Measurements from ENCODE around the gene PAK4.

GRCh38 chr19:39174558-39175544 is 49.3 kb downstream of the PAK4 start:
- TF ChIP-seq, protein P1, sequence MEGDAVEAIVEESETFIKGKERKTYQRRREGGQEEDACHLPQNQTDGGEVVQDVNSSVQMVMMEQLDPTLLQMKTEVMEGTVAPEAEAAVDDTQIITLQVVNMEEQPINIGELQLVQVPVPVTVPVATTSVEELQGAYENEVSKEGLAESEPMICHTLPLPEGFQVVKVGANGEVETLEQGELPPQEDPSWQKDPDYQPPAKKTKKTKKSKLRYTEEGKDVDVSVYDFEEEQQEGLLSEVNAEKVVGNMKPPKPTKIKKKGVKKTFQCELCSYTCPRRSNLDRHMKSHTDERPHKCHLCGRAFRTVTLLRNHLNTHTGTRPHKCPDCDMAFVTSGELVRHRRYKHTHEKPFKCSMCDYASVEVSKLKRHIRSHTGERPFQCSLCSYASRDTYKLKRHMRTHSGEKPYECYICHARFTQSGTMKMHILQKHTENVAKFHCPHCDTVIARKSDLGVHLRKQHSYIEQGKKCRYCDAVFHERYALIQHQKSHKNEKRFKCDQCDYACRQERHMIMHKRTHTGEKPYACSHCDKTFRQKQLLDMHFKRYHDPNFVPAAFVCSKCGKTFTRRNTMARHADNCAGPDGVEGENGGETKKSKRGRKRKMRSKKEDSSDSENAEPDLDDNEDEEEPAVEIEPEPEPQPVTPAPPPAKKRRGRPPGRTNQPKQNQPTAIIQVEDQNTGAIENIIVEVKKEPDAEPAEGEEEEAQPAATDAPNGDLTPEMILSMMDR (IDR thresholded peaks at IDR 0.05; ENCODE audit: poor library complexity) = no peak
- TF ChIP-seq EZH2 (IDR thresholded peaks at IDR 0.05; ENCODE audit: borderline replicate concordance) = no peak
